K562 (cell line): ENCODE results near the gene C19orf85. TPM values are rescaled to one million over a fixed set of nuclear protein-coding genes. Genes with fewer than 3 reads are reported as not detected.
A peak's percentile ranks its signal among the peaks of the same experiment; 100 is the strongest.

Experiments
- CEBPG ChIP-seq, 3 experiments: fragments of 200-800 bp in 1 of 3; sonication (Bioruptor generic) in 1 of 3; sonication (generic) in 1 of 3; formaldehyde crosslinking in 1 of 3; IDR thresholded peaks in 2 of 3; conservative IDR thresholded peaks in 1 of 3; 2 replicates each; pipeline versions ENCODE4 v1.6.1 to v1.8.0; 2016 to 2022; ENCODE audit warnings: missing compliant biosample characterization in 2 of 3, missing genetic modification characterization in 2 of 3, mild to moderate bottlenecking in 1 of 3, missing genetic modification reagents in 1 of 3
- ERF ChIP-seq: fragments of 450-650 bp; formaldehyde crosslinking; IDR thresholded peaks from 2 replicates; pipeline ENCODE4 v1.4.0; 2020; ENCODE audit warnings: mild to moderate bottlenecking, mixed read lengths
- FOS ChIP-seq: IDR thresholded peaks from 3 replicates; pipeline ENCODE4 v1.6.1; 2011; ENCODE audit not compliant: insufficient read length; ENCODE audit errors: extremely low read depth
- FOXJ3 ChIP-seq: sonication (generic); formaldehyde crosslinking; IDR thresholded peaks from 2 replicates; pipeline ENCODE4 v1.4.0; 2020; ENCODE audit warnings: mild to moderate bottlenecking, missing genetic modification reagents
- GATA2 ChIP-seq: sonication (generic); formaldehyde crosslinking; IDR thresholded peaks from 2 replicates; pipeline ENCODE4 v1.4.0; 2020; ENCODE audit warnings: mild to moderate bottlenecking, missing genetic modification reagents
- GATAD2A ChIP-seq: fragments of 450-650 bp; IDR thresholded peaks from 2 replicates; pipeline ENCODE4 v1.6.1; 2017
- HDAC2 ChIP-seq: fragments of 450-650 bp; IDR thresholded peaks from 2 replicates; pipeline ENCODE4 v1.6.1; 2016; ENCODE audit warnings: mild to moderate bottlenecking
- HSF4 ChIP-seq: fragments of 250-450 bp; sonication (Bioruptor Pico); IDR thresholded peaks from 2 replicates; pipeline ENCODE4 v2.1.2; 2022; ENCODE audit warnings: mild to moderate bottlenecking, moderate library complexity, borderline replicate concordance
- NRF1 ChIP-seq, 2 experiments: fragments of 450-650 bp; IDR thresholded peaks in 1 of 2; conservative IDR thresholded peaks in 1 of 2; 2 replicates each; pipeline ENCODE4 v1.6.1; 2014; ENCODE audit warnings: mild to moderate bottlenecking in 2 of 2
- RAD21 ChIP-seq, 2 experiments: fragments of 250-450 bp in 1 of 2; fragments of 450-650 bp in 1 of 2; sonication (Bioruptor Pico) in 1 of 2; formaldehyde crosslinking in 1 of 2; IDR thresholded peaks in 1 of 2; conservative IDR thresholded peaks in 1 of 2; 2 replicates each; pipeline versions ENCODE4 v1.4.0 to v1.8.0; 2020 to 2022; ENCODE audit warnings: mild to moderate bottlenecking in 2 of 2, moderate library complexity in 1 of 2
- RB1 ChIP-seq: fragments of 450-650 bp; IDR thresholded peaks from 2 replicates; pipeline ENCODE4 v1.6.1; 2017; ENCODE audit warnings: low read depth, mild to moderate bottlenecking
- RBM22 ChIP-seq: fragments of 200-400 bp; formaldehyde crosslinking; IDR thresholded peaks from 2 replicates; pipeline ENCODE4 v1.6.1; 2018; ENCODE audit warnings: low read length, low read depth; ENCODE audit not compliant: poor library complexity, severe bottlenecking
- RUNX1 ChIP-seq: sonication (generic); IDR thresholded peaks from 2 replicates; pipeline ENCODE4 v1.6.1; 2016; ENCODE audit warnings: antibody characterized with exemption, low read depth
- SETDB1 ChIP-seq: IDR thresholded peaks from one replicate; pipeline ENCODE4 v1.6.1; 2012; ENCODE audit warnings: low read length, control low read depth, inconsistent platforms
- SMC3 ChIP-seq: conservative IDR thresholded peaks from 2 replicates; pipeline ENCODE4 v1.6.1; 2011; ENCODE audit warnings: low read depth, low read length, improper control_type of control experiment; ENCODE audit not compliant: insufficient read depth
- TBP ChIP-seq: optimal IDR thresholded peaks from 2 replicates; pipeline ENCODE3; 2011; ENCODE audit warnings: low read depth, low read length, improper control_type of control experiment
- ZBTB1 ChIP-seq: sonication (generic); formaldehyde crosslinking; IDR thresholded peaks from 2 replicates; pipeline ENCODE4 v1.8.1; 2023; ENCODE audit warnings: missing genetic modification reagents, low read depth, mild to moderate bottlenecking, borderline replicate concordance
- ZNF316 ChIP-seq: fragments of 450-650 bp; IDR thresholded peaks from 2 replicates; pipeline ENCODE4 v1.6.1; 2016
- ZNF384 ChIP-seq: IDR thresholded peaks from 2 replicates; pipeline ENCODE4 v1.6.1; 2012; ENCODE audit warnings: low read depth, low read length, improper control_type of control experiment
- ZNF57 ChIP-seq: fragments of 450-650 bp; formaldehyde crosslinking; IDR thresholded peaks from 2 replicates; pipeline ENCODE4 v1.4.0; 2020; ENCODE audit warnings: mild to moderate bottlenecking, moderate library complexity
- ZNF668 ChIP-seq: fragments of 250-450 bp; sonication (Bioruptor Pico); IDR thresholded peaks from 2 replicates; pipeline ENCODE4 v1.8.0; 2022; ENCODE audit warnings: mild to moderate bottlenecking, inconsistent platforms
- ZNF830 ChIP-seq: fragments of 250-450 bp; sonication (Bioruptor Pico); IDR thresholded peaks from 2 replicates; pipeline ENCODE4 v1.5.0; 2021; ENCODE audit warnings: mild to moderate bottlenecking
- polyA plus RNA-seq, 8 experiments: library from polyadenylated mRNA; depleted of rRNA in 4 of 8; stranded (reverse) in 5 of 8; unstranded in 3 of 8; fragments of >200 nt; fragmentation: Nextera tagmentation in 2 of 8; fragmentation: Illumina TruSeq in 1 of 8; extraction: Ambion mirVana in 2 of 8; extraction: Trizol in 1 of 8; gene quantifications; 2 replicates each; pipeline versions ENCODE4 v1.2.1 to v1.2.3, GENCODE V29; 2011 to 2014; ENCODE audit warnings: inconsistent platforms in 1 of 8, missing spikeins in 1 of 8
- total RNA-seq, 7 experiments: library from RNA; depleted of rRNA in 6 of 7; stranded (reverse); fragments of >200 nt in 6 of 7; fragmentation: Illumina TruSeq in 2 of 7; extraction: Trizol in 2 of 7; gene quantifications; 2 replicates each; pipeline versions ENCODE4 v1.2.1 to v1.2.3, GENCODE V29; 2011 to 2021; ENCODE audit warnings: low replicate concordance in 1 of 7
- TF ChIP-seq, protein P1 (sequence below), 2 experiments: fragments of 450-650 bp in 1 of 2; sonication (generic) in 1 of 2; formaldehyde crosslinking in 1 of 2; IDR thresholded peaks; 2 replicates each; pipeline versions ENCODE4 v1.7.1 to v1.9.0; 2016 to 2022; ENCODE audit warnings: inconsistent platforms in 1 of 2, mild to moderate bottlenecking in 1 of 2, missing genetic modification reagents in 1 of 2

C19orf85 gene
- total and polyA plus RNA-seq, 9 of the 15 experiments (the other 6 are each of a cell fraction or from before 2014, with no cell fraction given), result not detected

DNA sequence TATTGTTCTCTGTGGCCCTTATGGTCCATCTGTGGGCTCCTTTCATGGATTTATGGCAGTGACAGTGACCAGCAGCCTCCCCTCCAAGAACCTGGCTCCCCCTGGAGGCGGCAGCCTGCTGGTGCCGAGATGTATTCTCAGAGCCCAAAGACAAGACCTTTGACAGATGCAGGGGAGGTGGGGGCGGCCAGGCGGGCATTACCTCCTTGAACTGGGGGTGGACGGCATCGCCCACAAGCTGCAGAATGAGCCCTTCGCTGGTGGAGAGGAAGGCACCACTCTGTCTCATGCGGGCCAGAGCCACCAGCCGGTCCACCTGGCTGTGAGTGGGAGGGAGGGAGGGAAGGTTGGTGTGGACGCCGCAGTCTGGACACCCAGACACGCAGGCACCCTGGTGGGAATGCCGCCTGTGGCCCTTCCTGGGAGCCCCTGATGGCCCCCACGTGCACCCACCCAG is 9.7 kb downstream of the C19orf85 start (continued):
- no peak for TF ChIP-seq ZNF384
- TF ChIP-seq HSF4 (CRISPR knock-in tag), result no peak
- TF ChIP-seq FOS, result no peak
- TF ChIP-seq, protein P1, sequence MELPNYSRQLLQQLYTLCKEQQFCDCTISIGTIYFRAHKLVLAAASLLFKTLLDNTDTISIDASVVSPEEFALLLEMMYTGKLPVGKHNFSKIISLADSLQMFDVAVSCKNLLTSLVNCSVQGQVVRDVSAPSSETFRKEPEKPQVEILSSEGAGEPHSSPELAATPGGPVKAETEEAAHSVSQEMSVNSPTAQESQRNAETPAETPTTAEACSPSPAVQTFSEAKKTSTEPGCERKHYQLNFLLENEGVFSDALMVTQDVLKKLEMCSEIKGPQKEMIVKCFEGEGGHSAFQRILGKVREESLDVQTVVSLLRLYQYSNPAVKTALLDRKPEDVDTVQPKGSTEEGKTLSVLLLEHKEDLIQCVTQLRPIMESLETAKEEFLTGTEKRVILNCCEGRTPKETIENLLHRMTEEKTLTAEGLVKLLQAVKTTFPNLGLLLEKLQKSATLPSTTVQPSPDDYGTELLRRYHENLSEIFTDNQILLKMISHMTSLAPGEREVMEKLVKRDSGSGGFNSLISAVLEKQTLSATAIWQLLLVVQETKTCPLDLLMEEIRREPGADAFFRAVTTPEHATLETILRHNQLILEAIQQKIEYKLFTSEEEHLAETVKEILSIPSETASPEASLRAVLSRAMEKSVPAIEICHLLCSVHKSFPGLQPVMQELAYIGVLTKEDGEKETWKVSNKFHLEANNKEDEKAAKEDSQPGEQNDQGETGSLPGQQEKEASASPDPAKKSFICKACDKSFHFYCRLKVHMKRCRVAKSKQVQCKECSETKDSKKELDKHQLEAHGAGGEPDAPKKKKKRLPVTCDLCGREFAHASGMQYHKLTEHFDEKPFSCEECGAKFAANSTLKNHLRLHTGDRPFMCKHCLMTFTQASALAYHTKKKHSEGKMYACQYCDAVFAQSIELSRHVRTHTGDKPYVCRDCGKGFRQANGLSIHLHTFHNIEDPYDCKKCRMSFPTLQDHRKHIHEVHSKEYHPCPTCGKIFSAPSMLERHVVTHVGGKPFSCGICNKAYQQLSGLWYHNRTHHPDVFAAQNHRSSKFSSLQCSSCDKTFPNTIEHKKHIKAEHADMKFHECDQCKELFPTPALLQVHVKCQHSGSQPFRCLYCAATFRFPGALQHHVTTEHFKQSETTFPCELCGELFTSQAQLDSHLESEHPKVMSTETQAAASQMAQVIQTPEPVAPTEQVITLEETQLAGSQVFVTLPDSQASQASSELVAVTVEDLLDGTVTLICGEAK (IDR thresholded peaks at IDR 0.05), result no peak
- TF ChIP-seq, protein P1 (CRISPR knock-in tag; IDR thresholded peaks at IDR 0.05), result no peak
- no peak for TF ChIP-seq RB1
- peak in 1 of 2 experiments; percentile 57; a peak in 3 of 4 replicates for TF ChIP-seq RAD21 (CRISPR knock-in tag; conservative IDR thresholded peaks at IDR 0.05 in 1 of 2, IDR thresholded peaks at IDR 0.05 in 1 of 2)
- TF ChIP-seq ZNF830 (CRISPR knock-in tag), result no peak
- no peak for TF ChIP-seq ZNF316
- no peak for TF ChIP-seq GATAD2A
- TF ChIP-seq ZNF668, result no peak
- no peak for TF ChIP-seq RBM22
- TF ChIP-seq NRF1 (conservative IDR thresholded peaks at IDR 0.05 in 1 of 2, IDR thresholded peaks at IDR 0.05 in 1 of 2), result no peak
- TF ChIP-seq GATA2, result no peak
- TF ChIP-seq ZBTB1 (CRISPR knock-in tag), result no peak
- no peak for TF ChIP-seq RUNX1
- no peak for TF ChIP-seq SETDB1
- TF ChIP-seq ZNF57 (CRISPR knock-in tag), result no peak
- no peak for TF ChIP-seq ERF (CRISPR knock-in tag)
- no peak for TF ChIP-seq HDAC2
- TF ChIP-seq CEBPG (CRISPR knock-in tag; IDR thresholded peaks at IDR 0.05), result no peak
- no peak for TF ChIP-seq CEBPG (tag; conservative IDR thresholded peaks at IDR 0.05 in 1 of 2, IDR thresholded peaks at IDR 0.05 in 1 of 2)
- no peak for TF ChIP-seq FOXJ3 (CRISPR knock-in tag)
- no peak for TF ChIP-seq TBP
- TF ChIP-seq SMC3, result peak; percentile 65
